ENCODE data around the gene HAPLN1.

DNA sequence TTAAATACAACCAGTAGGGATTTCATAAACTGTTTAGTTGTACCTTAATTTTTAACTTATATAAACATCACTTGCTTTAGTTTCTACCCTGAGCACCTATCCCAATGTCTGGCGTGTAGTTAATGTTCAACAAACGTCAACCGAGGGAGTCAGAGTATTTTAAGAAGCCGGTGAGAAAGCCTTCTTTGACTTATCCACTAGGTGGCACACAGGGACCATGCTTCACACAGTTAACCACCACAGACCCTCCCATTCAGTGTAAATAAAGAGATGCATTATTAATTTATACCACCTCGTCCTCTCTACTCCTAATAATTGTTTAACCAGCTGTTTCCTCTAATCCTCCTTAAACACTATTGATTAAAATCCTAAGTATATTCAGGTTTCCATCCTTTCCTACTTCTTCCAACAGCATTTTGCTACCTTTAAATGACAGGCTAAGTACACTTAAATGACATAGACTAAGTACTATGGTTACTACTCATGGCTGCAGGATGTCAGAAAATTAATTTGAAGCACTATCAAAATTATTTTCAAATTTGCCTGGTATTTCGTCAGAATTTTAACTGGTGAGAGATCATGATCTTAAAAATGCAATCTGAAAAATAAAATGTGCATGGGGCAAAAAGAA is 2.3 kb downstream of the HAPLN1 start:
- TF ChIP-seq POLR2A (IDR thresholded peaks at IDR 0.05) (no peak), CTCF (IDR thresholded peaks at IDR 0.05) (peak; percentile 61 to 81 (median 76))
